HT-29 (cell line): ENCODE data around the gene CALML5. TPM values are rescaled to one million over a fixed set of nuclear protein-coding genes. Genes with fewer than 3 reads are reported as not detected.

Experiments
- DNase-seq: peaks from one replicate; pipeline ENCODE4 v3.0.0-alpha.2; 2015; ENCODE audit warnings: low spot score
- total RNA-seq: library from RNA; depleted of rRNA; stranded (reverse); fragments of >200 nt; shearing (Covaris generic); gene quantifications from 2 replicates; pipeline ENCODE4 v1.2.3, GENCODE V29; 2014

Gene CALML5
- total RNA-seq, 1 experiment from 2014 or later, result 0.71 TPM

- DNase-seq, result no peak
These were observed 33.8 kb upstream of the CALML5 start for GRCh38 chr10:5533098-5533731.

- DNase-seq, result no peak
These were observed 33.3 kb upstream of the CALML5 start for GRCh38 chr10:5532618-5533097.

- no peak for DNase-seq
These were observed 32.9 kb upstream of the CALML5 start for GRCh38 chr10:5532307-5532605.

GRCh38 chr10:5531558-5532306 lies 32.4 kb upstream of the CALML5 start:
- DNase-seq, result no peak

GRCh38 chr10:5530846-5531557 lies 31.6 kb upstream of the CALML5 start:
- DNase-seq, result no peak

GRCh38 chr10:5530412-5530806 lies 31.0 kb upstream of the CALML5 start:
- no peak for DNase-seq

- no peak for DNase-seq
These were observed 30.5 kb upstream of the CALML5 start for GRCh38 chr10:5529702-5530411.

GRCh38 chr10:5528989-5529701 lies 29.8 kb upstream of the CALML5 start:
- no peak for DNase-seq

- no peak for DNase-seq
These were observed 28.2 kb upstream of the CALML5 start for GRCh38 chr10:5527332-5528200.

GRCh38 chr10:5526691-5527331 lies 27.4 kb upstream of the CALML5 start:
- DNase-seq, result no peak

GRCh38 chr10:5525561-5526341 lies 26.4 kb upstream of the CALML5 start:
- no peak for DNase-seq

- DNase-seq, result no peak
These were observed 25.5 kb upstream of the CALML5 start, which contains the start of gene CALML3 for GRCh38 chr10:5524641-5525560. CALML3 (plus strand) TSS chr10:5524961; CDS start chr10:5525086, 125 bp downstream.

GRCh38 chr10:5523796-5524574 lies 24.6 kb upstream of the CALML5 start:
- DNase-seq, result no peak

GRCh38 chr10:5522913-5523560 lies 23.7 kb upstream of the CALML5 start:
- no peak for DNase-seq

- DNase-seq, result no peak
These were observed 19.7 kb upstream of the CALML5 start for GRCh38 chr10:5519054-5519453.

GRCh38 chr10:5518143-5518542 lies 18.8 kb upstream of the CALML5 start:
- peak; percentile 44 for DNase-seq

GRCh38 chr10:5517546-5517945 lies 18.2 kb upstream of the CALML5 start:
- DNase-seq, result no peak
